H1 (cell line): ENCODE results near the gene UMODL1.

Source experiments
- ATF3 ChIP-seq: IDR thresholded peaks from 2 replicates; pipeline ENCODE4 v1.6.1; 2011; ENCODE audit warnings: low read depth, mild to moderate bottlenecking, low read length; ENCODE audit not compliant: insufficient read depth
- CEBPB ChIP-seq: IDR thresholded peaks from 2 replicates; pipeline ENCODE4 v1.6.1; 2012; ENCODE audit warnings: low read depth, low read length
- CREB1 ChIP-seq: IDR thresholded peaks from 2 replicates; pipeline ENCODE4 v1.6.1; 2012; ENCODE audit warnings: inconsistent platforms
- CTCF ChIP-seq, 3 experiments: IDR thresholded peaks; 1 replicate in 2 of 3; 2 replicates in 1 of 3; pipeline versions ENCODE4 v1.5.1 to v1.6.1; 2011; ENCODE audit warnings: low read length in 3 of 3, mild to moderate bottlenecking in 3 of 3, inconsistent platforms in 2 of 3, low read depth in 1 of 3, moderate library complexity in 1 of 3; ENCODE audit not compliant: insufficient read depth in 1 of 3; ENCODE audit errors: control extremely low read depth in 1 of 3
- EGR1 ChIP-seq: IDR thresholded peaks from 2 replicates; pipeline ENCODE4 v1.6.1; 2011; ENCODE audit warnings: low read depth, low read length, borderline replicate concordance
- POLR2A ChIP-seq, 2 experiments: IDR thresholded peaks; 1 replicate in 1 of 2; 2 replicates in 1 of 2; pipeline ENCODE4 v1.6.1; 2011; ENCODE audit warnings: low read depth in 2 of 2, low read length in 2 of 2, mild to moderate bottlenecking in 2 of 2; ENCODE audit errors: control extremely low read depth in 1 of 2
- RAD21 ChIP-seq, 2 experiments: IDR thresholded peaks in 1 of 2; conservative IDR thresholded peaks in 1 of 2; 2 replicates each; pipeline ENCODE4 v1.6.1; 2011; ENCODE audit warnings: low read depth in 2 of 2, low read length in 2 of 2, improper control_type of control experiment in 1 of 2, inconsistent platforms in 1 of 2, mild to moderate bottlenecking in 1 of 2, moderate library complexity in 1 of 2
- TAF1 ChIP-seq: IDR thresholded peaks from 2 replicates; pipeline ENCODE4 v1.6.1; 2011; ENCODE audit warnings: mild to moderate bottlenecking, low read depth, low read length
- USF2 ChIP-seq: IDR thresholded peaks from 2 replicates; pipeline ENCODE4 v1.6.1; 2011; ENCODE audit warnings: low read length, improper control_type of control experiment

GRCh38 chr21:42121794-42122193, 50.7 kb downstream of the UMODL1 start:
- TF ChIP-seq CTCF (IDR thresholded peaks at IDR 0.05; ENCODE audit: control extremely low read depth in 1 of 3, insufficient read depth in 1 of 3, low read depth in 1 of 3, low read length in 3 of 3) (no peak), EGR1 (no peak), POLR2A (IDR thresholded peaks at IDR 0.05; ENCODE audit: control extremely low read depth in 1 of 2, low read depth in 2 of 2, low read length in 2 of 2) (no peak), RAD21 (IDR thresholded peaks at IDR 0.05 in 1 of 2, conservative IDR thresholded peaks at IDR 0.05 in 1 of 2; ENCODE audit: low read depth in 2 of 2, low read length in 2 of 2) (no peak), CREB1 (no peak), CEBPB (no peak), TAF1 (no peak), ATF3 (no peak), USF2 (no peak)
